HL-60 (cell line): Measurements from ENCODE around the gene FBXW7.

Experiments used
- DNase-seq, 2 experiments: peaks; one replicate each; pipeline ENCODE4 v3.0.0-alpha.2; 2010 to 2020; ENCODE audit warnings: low read depth in 1 of 2, low spot score in 1 of 2
- H3K27ac ChIP-seq: fragments of 250-450 bp; sonication (Bioruptor Pico); replicated peaks from 2 replicates; pipeline ENCODE4 v1.5.1; 2020; ENCODE audit warnings: mild to moderate bottlenecking, moderate library complexity
- H3K27me3 ChIP-seq: fragments of 250-450 bp; sonication (Bioruptor Pico); 2 replicates; pipeline ENCODE4 v1.5.1; 2021; ENCODE audit warnings: mild to moderate bottlenecking, moderate library complexity; ENCODE audit not compliant: insufficient read depth, poor library complexity, severe bottlenecking
- H3K4me3 ChIP-seq: replicated peaks from 2 replicates; pipeline ENCODE4 v1.5.1; 2011; ENCODE audit warnings: mild to moderate bottlenecking, control low read depth, low read length; ENCODE audit not compliant: insufficient read depth
- GABPA ChIP-seq: IDR thresholded peaks from 2 replicates; pipeline ENCODE4 v1.6.1; 2012; ENCODE audit warnings: low read depth
- POLR2AphosphoS5 ChIP-seq: IDR thresholded peaks from 2 replicates; pipeline ENCODE4 v1.6.1; 2012; ENCODE audit warnings: low read depth
- SPI1 ChIP-seq: IDR thresholded peaks from 2 replicates; pipeline ENCODE4 v1.6.1; 2012; ENCODE audit warnings: low read depth, mild to moderate bottlenecking, borderline replicate concordance
- TF ChIP-seq, protein P1 (sequence below): IDR thresholded peaks from 2 replicates; pipeline ENCODE4 v1.6.1; 2012; ENCODE audit warnings: low read depth; ENCODE audit not compliant: insufficient replicate concordance
- TF ChIP-seq, protein P2 (sequence below): IDR thresholded peaks from one replicate; pipeline ENCODE4 v1.5.1; 2011; ENCODE audit warnings: low read length, control low read depth, inconsistent platforms; ENCODE audit not compliant: insufficient read depth

FBXW7 gene

DNA sequence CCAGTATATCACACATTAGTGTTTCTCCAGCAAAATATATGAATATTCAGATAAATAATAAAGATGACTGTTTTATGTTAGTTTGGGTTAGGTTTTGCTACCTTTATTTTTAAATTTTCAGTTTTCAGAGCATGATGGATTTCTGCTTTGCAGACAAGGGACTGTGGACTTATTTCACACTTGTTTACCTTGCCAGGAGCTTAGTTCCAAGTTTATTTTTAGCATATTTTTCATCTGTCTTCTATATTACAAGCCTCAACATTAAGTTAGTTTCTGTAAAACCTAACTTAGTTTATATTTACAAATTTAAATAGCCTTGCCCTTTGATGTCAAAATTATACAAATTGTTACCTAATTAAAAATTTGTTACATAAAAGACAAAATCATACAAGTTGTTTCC lies 163.4 kb downstream of the FBXW7 start:
- no peak for TF ChIP-seq GABPA
- TF ChIP-seq SPI1, result no peak
- no peak for TF ChIP-seq POLR2AphosphoS5
- TF ChIP-seq, protein P1, sequence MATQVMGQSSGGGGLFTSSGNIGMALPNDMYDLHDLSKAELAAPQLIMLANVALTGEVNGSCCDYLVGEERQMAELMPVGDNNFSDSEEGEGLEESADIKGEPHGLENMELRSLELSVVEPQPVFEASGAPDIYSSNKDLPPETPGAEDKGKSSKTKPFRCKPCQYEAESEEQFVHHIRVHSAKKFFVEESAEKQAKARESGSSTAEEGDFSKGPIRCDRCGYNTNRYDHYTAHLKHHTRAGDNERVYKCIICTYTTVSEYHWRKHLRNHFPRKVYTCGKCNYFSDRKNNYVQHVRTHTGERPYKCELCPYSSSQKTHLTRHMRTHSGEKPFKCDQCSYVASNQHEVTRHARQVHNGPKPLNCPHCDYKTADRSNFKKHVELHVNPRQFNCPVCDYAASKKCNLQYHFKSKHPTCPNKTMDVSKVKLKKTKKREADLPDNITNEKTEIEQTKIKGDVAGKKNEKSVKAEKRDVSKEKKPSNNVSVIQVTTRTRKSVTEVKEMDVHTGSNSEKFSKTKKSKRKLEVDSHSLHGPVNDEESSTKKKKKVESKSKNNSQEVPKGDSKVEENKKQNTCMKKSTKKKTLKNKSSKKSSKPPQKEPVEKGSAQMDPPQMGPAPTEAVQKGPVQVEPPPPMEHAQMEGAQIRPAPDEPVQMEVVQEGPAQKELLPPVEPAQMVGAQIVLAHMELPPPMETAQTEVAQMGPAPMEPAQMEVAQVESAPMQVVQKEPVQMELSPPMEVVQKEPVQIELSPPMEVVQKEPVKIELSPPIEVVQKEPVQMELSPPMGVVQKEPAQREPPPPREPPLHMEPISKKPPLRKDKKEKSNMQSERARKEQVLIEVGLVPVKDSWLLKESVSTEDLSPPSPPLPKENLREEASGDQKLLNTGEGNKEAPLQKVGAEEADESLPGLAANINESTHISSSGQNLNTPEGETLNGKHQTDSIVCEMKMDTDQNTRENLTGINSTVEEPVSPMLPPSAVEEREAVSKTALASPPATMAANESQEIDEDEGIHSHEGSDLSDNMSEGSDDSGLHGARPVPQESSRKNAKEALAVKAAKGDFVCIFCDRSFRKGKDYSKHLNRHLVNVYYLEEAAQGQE, result no peak
- TF ChIP-seq, protein P2, sequence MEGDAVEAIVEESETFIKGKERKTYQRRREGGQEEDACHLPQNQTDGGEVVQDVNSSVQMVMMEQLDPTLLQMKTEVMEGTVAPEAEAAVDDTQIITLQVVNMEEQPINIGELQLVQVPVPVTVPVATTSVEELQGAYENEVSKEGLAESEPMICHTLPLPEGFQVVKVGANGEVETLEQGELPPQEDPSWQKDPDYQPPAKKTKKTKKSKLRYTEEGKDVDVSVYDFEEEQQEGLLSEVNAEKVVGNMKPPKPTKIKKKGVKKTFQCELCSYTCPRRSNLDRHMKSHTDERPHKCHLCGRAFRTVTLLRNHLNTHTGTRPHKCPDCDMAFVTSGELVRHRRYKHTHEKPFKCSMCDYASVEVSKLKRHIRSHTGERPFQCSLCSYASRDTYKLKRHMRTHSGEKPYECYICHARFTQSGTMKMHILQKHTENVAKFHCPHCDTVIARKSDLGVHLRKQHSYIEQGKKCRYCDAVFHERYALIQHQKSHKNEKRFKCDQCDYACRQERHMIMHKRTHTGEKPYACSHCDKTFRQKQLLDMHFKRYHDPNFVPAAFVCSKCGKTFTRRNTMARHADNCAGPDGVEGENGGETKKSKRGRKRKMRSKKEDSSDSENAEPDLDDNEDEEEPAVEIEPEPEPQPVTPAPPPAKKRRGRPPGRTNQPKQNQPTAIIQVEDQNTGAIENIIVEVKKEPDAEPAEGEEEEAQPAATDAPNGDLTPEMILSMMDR, result no peak
- H3K27ac ChIP-seq, result no peak overlapping the region
- no peak for DNase-seq
- H3K27me3 ChIP-seq, result no peaks in the 10 kb centered on the region
- no peak overlapping the region for H3K4me3 ChIP-seq

DNA sequence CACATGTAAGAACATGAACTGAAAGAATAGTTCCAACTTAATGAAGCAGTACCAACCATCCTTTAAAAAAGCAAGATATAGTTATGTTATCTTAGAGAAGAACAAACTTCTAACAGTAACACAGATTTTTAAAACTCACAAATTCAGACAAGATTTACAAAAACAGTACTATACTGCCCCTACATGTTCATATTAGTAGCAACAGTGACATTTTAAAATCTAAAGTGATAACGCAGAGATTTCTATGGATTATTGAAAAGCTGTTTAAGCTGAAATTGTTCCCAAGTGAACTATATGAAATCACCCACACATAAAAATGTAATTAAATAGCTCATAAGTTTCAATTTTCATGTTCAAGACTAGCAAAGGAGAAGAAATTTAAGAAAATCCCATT lies 166.0 kb downstream of the FBXW7 start:
- H3K27ac ChIP-seq, result no peak overlapping the region
- TF ChIP-seq GABPA (no peak), POLR2AphosphoS5 (no peak), SPI1 (no peak)
- TF ChIP-seq, protein P1, result no peak
- TF ChIP-seq, protein P2, result no peak
- no peak for DNase-seq
- no peak overlapping the region for H3K4me3 ChIP-seq
- H3K27me3 ChIP-seq, result no peaks in the 10 kb centered on the region

DNA sequence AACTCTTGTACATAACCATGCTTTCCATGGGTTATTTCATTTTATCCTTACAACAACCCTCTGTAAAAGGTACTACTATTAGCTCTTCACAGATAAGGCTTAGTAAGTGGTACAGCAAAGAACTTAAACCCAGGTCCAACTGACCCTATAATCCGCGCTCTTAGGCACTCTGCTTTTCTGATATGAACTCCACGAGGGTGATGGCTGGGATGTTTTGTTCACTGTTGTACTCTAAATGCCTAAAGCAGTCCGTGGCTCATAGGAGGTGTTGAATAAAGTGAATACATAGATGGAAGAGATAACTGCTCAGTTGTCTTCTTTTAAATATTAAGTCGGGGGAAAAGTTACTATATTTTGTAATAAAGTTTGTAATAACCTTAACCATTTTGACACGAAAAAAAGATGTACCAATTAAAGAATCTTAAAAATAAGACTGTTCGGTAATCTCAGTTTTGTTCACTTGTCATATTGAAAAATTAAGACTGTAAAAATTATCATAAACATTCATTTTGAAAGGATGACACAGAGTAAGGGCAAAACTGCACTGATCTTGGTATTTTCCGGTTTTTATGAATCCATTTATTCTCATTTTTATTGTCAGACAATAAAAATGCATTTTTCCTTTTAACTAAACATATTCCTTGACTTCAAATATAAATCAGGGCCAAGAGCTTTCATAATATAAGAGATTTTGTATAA lies 166.5 kb downstream of the FBXW7 start:
- Histone ChIP-seq H3K4me3 (no peak overlapping the region), H3K27me3 (no peaks in the 10 kb centered on the region), H3K27ac (no peak overlapping the region)
- no peak for TF ChIP-seq GABPA
- DNase-seq, result no peak

DNA sequence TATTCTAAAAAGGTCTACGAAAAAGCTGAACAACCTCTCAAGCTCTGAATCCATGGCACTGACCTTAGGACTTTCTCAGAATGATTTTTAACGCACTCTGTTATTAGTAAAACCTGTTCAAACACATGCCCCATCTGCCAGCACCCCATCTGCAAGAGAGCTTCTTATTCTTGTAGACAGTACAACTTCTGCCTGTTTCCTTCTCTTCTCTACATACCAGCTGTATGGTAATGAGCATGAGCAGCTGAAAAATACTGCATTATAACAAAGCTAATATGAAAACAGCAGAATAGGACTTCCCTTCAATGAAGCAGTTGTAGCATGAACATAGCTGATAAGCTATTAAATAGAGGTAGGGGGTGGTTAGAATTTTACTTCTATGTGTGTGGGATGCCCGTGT lies 167.9 kb downstream of the FBXW7 start:
- Histone ChIP-seq H3K27ac (no peak overlapping the region), H3K4me3 (no peak overlapping the region), H3K27me3 (no peaks in the 10 kb centered on the region)
- TF ChIP-seq POLR2AphosphoS5 (no peak), SPI1 (no peak), GABPA (no peak)
- TF ChIP-seq, protein P2, result no peak
- TF ChIP-seq, protein P1, result no peak
- no peak for DNase-seq
